IPS DF 19.7 (cell line): ENCODE results near the gene ADGRD1.

Source experiments
- DNase-seq: peaks from one replicate; pipeline ENCODE4 v3.0.0-alpha.2; 2013; ENCODE audit warnings: low read depth, low spot score

Gene ADGRD1

DNA sequence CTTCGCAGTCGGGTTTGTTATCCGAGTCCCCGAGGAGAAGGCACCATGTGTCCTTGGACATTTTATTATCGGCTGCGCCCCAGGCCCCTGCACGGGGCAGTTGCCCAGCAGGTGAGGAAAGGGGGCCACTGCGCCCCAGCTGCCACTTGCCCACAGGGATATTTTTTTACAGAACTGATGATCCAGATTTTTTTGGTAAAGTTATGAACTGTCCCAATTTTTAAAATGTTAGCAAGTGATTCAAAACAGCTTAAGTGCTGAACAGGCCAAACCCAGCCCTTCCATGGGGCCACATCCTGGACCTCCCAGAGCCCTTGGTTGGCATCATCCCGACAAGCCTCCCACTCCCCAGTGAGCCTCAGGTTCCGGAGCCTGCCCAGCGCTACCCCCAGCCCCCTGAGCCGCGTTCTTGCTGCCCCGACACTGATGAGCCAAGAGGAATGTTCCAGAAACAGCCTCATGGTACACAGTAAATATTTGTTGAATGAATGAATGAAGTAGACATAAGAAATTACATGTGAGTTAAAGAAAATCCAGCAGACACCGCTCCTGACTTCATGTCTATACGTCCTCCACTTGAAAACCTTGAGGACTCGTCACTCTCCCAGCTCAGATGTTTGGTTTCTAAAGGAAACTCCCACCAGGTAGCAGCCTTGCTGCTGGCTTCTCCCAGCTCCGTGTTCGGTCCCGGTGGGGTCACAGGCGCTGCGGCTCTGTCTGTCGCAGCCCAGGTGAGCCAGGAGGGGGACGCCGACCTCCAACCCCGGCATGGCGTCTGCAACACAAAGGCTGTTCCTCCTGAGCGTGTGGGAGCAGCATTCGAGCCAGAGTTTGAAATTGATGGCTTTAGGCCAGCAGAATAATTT lies 88.5 kb downstream of the ADGRD1 start:
- no peak for DNase-seq

DNA sequence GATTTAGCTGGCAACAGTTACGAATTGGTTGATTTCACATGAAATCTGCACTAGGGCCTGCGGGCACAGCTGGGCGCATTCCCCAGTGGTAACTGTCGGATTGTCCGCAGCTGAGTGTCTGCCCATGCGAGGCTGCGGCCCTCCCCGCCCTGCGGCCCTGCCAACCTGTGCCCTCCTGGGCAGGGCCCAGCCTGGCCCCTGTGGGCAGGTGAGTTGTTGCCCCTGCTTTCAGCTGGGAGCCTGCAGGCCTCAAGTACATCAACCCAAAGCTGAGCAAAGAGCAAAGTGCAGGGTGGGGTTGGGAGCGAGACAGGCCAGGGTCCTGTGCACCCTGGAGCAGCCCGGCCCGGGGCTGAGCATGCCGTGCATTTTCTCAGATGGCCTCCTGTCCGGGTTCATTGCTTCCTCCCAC lies 89.1 kb downstream of the ADGRD1 start:
- DNase-seq, result no peak

DNA sequence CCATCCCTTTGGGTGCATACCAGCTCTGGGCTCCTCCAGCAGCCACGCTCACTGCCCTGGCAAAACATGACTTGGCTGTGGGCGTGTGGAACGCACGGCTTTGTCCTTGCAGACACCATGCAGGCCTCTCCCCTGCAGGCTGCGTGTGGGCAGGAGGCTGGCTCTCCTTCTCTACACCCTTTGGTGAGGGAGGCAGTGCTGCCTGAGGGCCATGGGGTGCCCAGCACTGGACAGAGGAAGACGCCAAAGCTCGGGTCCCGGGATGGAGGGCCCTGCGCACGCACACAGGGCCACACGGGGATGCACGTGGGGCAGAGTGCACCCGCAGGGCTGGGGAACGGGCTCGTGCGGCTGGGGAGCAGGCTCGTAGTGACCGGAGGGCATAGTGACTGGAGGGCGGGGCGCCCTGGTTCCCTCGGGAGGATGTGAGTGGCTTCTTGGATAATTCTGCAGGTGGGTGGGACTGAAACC lies 89.7 kb downstream of the ADGRD1 start:
- DNase-seq, result no peak

DNA sequence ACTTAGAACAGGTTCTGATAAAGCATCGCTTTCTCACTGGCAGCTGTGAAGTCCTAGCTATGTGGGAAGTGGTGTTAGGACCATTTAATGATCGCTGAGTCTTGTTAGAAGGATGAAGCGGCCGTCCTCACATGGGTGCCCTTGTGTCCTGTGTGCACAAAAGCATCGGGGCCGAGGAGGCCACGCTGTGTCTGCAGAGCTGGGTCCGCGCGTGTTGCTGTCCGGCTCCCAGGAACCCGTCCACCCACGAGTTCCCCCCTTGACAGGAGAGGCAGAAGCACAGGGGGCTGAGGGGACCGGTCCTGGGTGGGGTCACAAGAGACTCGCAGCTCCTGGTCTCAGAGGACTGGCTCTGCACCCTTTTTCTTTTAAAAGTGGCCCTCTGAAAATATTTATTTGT lies 90.4 kb downstream of the ADGRD1 start:
- DNase-seq, result no peak

DNA sequence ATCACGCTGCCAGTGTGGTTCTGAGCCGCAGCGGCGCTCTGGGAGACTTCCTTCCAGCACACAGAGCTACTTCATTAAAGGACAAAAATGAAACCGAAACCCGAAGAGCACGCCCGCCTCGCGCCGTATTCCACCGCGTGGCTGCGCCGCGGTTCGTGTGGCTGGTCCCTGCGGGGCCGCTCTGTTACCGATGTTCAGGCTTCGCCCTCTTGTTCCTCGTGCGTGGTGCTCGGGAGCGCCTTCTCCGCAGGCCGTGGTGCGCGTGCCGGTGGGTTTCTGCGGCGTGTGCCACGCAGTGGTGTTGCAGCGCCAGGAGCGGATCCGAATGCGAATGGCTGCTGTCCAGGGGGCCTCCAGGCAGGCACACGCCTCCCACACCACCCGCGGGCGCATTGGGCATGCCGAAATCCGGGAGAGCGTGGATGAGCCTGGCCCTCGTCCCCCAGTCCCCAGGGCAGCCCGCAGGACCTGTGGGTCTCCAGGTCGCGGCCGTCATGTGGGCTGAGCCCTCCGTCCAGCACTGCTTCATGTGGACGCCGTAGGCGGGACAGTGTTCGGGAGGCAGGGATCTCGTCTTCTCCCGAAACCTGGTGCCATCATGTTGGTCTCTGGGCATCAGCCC lies 91.2 kb downstream of the ADGRD1 start:
- DNase-seq, result no peak

DNA sequence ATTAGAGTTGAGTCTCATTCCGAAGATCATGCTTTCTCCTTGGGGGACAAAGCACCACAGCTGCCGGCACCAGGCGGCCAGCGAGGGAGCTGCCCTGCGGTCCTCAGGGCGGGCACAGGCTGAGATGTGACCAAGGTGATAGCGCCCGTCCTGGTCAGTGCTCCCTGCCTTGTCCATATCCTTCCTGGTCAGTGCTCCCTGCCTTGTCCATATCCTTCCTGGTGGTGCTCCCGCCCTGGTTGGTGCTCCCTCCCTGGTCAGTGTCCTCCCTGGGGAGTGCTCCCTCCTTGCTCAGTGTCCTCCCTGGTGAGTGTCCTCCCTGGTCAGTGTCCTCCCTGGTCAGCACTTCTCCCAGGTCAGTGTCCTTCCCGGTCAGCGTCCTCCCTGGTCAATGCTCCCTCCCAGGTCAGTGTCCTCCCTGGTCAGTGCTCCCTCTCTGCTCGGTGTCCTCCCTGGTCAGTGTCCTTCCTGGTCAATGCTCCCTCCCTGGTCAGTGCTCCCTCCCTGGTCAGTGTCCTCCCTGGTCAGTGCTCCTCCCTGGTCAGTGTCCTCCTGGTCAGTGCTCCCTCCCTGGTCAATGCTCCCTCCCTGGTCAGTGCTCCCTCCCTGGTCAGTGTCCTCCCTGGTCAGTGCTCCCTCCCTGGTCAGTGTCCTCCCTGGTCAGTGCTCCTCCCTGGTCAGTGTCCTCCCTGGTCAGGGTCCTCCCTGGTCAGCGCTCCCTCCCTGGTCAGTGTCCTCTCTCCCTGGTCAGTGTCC lies 92.2 kb downstream of the ADGRD1 start:
- no peak for DNase-seq

DNA sequence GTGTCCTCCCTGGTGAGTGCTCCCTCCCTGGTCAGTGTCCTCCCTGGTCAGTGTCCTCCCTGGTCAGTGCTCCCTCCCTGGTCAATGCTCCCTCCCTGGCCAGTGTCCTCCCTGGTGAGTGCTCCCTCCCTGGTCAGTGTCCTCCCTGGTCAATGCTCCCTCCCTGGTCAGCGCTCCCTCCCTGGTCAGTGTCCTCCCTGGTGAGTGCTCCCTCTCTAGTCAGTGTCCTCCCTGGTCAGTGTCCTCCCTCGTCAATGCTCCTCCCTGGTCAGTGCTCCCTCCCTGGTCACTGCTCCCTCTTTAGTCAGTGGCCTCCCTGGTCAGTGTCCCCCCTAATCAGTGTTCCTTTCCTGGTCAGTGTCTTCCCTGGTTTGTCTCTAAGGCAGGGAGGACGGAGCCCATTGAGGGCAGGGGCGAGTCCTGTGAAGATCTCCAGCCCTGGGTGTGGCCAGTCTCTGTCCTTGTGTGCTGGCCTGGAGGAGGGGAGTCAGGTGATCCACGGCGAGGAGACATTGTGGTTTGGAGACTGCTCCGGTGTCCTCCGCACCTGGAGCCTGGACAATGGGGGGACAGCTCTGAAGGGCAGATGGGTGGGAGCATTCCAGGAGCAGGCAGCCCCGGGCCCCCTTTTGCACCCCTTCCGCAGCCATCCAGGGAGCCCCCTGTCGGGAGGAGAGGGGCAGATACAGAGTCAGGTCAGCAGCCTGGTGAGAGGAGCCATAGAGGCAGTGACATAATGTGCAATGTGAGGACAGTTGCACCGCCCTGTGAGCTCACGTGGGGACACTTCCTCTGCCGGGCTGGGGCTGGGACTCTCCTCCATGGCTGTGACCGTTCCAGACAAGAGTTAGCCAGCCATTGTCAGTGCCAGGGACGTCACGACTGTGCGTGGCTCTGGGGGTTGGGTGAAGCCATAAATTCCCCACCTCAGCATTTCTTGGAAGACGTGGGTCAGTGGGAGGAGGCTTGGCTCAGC lies 93.4 kb downstream of the ADGRD1 start:
- DNase-seq, result no peak

DNA sequence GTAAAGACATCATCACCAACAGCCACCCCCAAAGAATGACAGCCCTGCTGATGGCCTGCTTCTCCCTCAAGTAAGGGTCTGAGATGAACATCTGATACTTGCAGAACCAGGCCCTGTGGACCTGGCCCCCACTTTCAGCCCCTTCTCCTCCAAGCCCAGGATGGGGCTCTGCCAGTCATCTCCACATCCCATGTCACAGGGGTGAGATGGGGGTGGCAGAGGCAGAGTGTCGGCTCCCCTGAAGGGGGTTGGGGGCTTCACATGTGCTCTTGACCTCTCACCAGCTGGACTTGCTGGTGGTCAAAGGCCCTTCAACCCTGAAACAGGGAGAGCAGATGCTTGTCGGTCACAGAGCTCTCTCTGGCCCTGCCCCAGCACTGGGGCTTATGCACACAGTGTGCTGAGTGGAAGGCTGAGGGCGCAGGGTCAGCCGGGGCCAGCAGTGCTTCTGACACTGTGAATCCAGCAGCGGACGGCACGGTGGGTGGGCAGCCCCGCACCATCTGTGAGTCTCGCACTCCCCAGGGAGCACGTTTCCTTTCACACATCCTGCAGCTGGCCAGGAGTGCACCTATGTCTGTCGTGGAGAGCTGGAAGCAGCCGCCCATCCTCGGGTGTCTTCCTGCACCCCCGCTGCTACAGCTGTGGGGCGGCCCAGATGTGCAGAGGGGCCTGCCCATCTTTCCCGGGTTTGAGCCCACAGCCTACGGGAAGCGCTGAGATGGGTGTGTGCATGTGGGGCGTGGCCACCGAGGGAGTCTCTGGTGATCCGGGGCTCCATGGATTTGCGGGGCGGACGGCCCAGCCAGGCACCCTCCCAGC lies 94.3 kb downstream of the ADGRD1 start:
- no peak for DNase-seq

DNA sequence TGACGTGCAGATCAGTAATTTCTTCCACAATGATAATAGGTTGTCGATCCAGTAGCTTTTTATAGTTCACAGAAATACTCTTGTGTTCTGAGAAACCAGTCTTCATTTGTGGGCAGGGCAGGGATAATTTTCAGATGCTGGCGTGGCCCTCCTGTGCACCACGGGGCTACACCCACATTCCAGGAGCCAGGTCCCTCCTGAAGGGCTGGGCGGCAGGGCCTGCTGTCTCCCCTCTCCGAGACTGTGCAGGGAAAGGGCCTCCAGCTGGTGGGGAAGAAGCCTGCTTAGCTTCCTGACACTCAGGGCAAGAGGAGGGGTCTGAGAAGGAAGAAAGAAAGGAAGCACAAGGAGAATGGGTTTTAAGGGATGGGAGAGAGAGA lies 94.9 kb downstream of the ADGRD1 start:
- DNase-seq, result no peak

DNA sequence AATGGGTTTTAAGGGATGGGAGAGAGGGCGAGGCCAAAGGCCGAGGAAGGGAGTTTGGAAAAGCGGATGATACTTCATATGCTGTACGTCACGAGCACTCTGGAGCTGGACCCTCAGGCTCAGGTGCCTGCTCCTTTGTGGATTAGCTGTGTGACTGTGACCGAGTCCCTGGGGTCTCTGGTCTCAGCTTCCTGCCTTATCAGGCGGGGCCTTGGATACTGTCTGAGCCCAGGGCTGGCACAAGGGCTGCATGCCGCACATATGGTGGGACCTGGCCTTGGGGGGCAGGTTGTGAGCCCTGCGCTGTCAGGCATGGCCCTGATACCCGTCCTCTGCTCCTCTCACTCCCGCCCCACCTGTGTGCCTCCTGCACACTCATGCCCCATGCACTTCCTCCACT lies 95.3 kb downstream of the ADGRD1 start:
- no peak for DNase-seq

DNA sequence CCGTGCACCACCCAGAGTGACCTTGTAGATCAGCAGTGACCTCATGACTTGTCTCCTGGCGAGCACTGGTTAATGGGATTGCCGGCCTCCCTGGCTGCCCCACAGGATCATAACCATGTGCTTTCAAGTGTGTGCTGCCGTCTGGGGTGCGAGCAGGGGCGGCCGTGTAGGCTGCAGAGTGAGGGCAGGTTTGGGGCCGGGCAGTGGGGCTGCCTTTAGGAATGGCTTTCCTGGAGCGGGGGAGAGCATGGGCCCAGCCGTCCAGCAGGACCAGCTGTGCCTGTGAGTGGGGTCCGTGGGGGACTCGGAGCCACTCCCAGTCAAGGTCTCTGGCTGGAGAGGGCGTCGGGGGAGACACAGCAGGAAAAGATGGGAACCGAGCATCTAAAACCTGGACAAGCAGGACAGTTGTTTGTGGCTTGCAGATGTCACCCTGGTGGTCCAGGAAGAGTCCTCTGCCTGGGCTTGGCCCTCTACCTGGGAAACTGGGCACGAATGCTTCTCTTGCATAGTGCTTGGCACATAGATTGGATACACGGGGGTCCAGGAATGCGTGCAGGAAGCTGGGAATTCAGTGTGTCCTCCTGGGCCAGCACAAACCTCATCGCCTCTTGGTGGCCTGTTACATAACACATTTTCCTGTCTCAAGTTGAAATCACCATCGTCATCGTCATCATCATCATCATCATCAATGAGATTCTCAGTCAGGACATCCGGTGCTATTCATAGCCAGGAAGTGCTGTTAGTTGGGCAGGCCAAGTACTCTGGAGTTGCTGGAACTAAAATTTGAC lies 96.0 kb downstream of the ADGRD1 start:
- DNase-seq, result no peak

DNA sequence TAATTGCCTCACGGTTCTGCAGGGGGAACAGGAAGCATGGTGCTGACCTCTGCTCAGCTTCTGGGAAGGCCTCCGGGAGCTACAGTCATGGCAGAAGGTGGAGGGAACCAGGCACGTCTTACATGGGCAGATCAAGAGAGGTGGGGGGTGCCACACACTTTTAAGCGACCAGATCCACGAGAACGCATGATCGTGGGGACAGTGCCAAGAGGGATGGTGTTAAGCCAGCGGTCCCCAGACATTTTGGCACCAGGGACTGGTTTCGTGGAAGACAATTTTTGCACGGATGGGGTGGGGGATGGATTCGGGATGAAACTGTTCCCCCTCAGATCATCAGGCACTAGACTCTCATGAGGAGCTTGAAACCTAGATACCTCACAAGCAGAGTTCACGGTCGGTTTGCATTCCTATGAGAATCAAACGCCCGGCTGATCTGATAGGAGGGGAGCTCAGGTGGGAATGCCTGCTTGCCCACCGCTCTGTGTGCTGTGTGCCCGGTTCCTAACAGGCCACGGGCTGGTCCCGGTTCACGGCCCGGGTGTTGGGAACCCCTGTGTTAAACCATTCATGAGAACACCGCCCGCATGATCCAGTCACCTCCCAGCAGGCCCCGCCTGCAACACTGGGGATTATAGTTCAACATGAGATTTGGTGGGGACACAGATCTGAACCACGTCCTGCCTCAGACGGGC lies 96.9 kb downstream of the ADGRD1 start:
- DNase-seq, result no peak

DNA sequence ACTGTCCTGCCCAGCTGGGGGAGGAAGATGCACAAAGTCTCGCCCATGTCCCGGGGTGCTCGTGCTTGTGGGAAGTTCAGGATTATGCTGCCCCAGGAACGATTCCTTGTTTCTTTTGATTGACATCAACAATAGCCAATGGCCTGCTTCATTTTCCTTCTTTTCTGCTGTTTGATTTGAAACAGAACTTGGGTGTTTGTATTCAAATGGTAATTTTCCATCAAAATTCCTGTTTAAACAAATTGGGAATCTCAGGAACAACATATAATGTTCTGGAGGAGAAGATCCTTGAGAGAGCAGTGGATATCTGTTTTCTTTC lies 97.4 kb downstream of the ADGRD1 start:
- DNase-seq, result no peak

DNA sequence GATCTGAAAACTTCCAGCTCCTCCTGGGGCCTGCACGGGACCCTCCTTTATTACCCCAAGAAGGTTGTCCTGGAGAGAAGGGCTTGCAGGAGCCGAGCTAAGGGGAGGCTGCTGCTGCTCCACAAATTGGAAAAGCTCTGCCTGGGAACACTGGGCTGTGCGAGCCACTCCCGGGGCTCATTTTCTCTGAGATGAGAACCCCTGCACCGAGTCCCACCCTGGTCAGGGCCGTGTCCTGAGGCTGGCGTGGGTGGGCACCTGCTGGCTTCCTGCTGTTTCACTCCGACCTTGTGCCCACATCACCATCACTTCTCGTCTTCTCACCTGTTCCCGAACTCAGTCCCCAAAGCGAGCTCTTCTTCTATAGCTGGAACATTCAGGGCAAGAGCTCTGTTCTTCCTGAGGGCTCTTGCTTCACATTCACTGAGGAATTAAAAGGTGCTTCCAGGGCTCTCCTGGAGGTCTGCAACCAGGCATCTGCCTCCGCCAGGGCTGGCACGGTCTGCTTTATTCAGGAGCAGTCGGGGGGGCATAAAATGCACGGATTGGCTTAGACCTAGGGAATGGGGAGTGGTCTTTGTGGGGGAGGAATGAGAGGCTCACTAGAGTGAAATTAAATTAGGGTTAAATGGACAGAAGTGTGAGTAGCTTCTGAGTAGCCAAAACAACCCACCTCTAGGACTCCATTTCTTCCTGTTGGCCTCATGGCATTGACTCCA lies 98.5 kb downstream of the ADGRD1 start:
- no peak for DNase-seq

DNA sequence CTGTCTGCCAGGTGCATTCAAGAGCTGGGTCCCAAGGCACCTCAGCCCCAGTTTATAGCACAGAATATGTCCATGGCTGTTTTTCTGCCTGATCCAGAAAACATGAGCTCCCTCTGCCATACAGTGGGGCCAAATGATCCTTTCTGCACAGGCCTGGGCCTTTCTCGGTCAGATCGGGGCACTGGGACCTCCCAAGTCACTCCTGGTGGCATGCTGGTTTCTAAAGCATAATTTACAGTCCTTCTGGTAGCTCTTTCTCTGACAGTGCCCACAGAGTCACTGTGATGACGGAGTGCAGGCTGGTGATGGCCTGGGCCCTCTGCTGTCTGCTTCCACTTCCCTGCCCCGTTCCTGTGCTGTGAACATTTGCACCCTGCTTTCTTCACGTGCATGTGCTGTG lies 99.2 kb downstream of the ADGRD1 start:
- no peak for DNase-seq

DNA sequence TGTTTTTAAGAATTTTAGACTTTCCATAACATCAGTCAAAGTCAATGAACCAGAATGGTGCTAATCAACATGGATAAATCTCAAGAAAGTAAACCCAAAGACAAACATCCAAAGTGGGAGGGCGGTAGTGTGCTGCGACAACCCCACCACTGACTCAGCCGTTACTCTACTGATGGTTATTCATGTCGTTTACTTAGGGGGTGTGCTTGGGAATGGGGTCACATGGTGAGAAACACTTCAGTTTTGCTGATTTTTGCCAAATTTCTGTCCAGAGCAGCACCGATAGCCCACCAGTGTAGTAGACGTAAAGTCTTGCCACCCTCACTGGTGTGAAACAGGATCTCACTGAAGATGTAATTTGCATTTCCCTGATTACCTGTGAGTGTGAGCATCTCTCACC lies 99.9 kb downstream of the ADGRD1 start:
- DNase-seq, result no peak

DNA sequence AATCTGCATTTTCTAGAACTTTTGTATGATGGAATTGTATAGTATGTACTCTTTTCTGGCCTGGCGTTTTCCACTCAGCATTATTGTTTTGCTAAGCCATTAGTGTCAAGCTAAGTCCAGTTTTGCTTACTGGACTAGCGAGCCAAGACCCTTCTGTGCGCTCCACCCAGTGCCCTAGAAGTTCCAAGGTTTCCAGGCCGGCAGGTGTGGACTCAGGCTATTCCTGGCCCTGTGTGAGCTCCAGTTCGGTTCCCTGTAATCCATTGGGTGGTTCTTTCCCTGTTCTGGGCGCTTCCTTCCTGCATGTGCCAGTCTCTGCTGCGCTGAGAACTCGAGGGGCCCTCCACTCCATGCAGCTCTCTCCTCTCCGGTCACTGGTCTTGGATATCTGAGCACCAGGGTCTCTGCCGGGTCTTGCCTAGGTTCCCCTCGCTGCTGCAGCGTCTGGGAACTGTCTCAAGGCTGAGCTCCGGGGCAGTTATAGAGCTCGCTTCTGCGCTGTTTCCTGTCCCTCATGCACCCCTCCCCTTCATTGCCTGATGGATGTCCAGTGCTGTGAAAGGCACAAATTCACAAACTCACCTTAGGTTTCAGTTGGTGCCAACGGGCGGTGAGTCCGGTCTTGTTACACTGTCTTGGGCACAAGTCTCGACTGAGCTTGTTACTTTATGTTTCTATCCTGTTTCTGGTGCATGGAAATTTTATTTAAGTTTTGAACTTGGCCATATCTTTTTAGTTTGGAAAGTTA lies 100.8 kb downstream of the ADGRD1 start:
- DNase-seq, result no peak

DNA sequence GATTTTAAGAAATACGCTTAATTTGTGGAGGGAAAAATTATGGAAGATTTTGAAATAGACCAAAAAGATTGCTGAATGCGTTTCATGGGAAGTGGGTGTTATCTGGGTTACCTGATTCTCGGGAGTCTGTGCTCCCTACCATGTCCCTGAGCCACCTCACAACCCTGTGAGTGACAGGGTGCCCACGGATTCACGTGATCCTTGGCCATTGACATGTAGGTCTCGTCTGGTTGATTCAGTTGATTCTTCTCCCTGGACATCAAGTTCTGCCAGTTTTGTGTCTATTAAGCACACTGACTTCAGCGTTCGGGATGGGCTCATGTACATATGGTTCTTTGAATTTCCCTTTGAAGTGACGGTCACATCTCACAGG lies 101.4 kb downstream of the ADGRD1 start:
- no peak for DNase-seq
